Measurements from ENCODE around the gene SYTL5.

DNA sequence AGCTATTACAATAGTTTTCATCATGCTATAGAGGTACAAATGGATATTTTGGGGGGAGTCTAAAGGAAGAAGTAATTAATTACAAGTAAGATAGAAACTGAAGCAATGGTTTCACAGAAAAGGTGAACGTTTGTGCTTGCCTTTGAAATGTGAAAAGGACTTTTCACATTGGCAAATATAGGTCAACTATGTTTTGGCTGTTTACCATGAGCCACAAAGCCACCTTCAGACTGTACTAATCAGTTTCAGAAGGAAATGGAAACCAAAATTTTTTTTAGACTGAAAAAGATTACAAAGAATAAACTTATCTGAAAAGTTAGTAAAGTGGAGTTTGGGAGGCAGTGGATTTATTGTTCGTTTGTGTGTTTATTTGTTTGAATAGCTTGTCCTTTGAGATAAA is 32.1 kb downstream of the SYTL5 start:
- TF ChIP-seq, protein P1, sequence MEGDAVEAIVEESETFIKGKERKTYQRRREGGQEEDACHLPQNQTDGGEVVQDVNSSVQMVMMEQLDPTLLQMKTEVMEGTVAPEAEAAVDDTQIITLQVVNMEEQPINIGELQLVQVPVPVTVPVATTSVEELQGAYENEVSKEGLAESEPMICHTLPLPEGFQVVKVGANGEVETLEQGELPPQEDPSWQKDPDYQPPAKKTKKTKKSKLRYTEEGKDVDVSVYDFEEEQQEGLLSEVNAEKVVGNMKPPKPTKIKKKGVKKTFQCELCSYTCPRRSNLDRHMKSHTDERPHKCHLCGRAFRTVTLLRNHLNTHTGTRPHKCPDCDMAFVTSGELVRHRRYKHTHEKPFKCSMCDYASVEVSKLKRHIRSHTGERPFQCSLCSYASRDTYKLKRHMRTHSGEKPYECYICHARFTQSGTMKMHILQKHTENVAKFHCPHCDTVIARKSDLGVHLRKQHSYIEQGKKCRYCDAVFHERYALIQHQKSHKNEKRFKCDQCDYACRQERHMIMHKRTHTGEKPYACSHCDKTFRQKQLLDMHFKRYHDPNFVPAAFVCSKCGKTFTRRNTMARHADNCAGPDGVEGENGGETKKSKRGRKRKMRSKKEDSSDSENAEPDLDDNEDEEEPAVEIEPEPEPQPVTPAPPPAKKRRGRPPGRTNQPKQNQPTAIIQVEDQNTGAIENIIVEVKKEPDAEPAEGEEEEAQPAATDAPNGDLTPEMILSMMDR (conservative IDR thresholded peaks at IDR 0.05; ENCODE audit: low read depth, low read length), result no peak
- TF ChIP-seq CEBPB (IDR thresholded peaks at IDR 0.05; ENCODE audit: low read depth, low read length) (no peak), POLR2A (IDR thresholded peaks at IDR 0.05; ENCODE audit: low read depth, low read length) (no peak), BHLHE40 (IDR thresholded peaks at IDR 0.05; ENCODE audit: low read depth, low read length) (no peak), MXI1 (IDR thresholded peaks at IDR 0.05; ENCODE audit: borderline replicate concordance, low read depth, low read length) (no peak), SMC3 (IDR thresholded peaks at IDR 0.05; ENCODE audit: low read depth, low read length) (no peak), RAD21 (IDR thresholded peaks at IDR 0.05; ENCODE audit: low read length) (no peak), MAZ (IDR thresholded peaks at IDR 0.05; ENCODE audit: borderline replicate concordance, low read depth, low read length) (no peak), RFX5 (IDR thresholded peaks at IDR 0.05; ENCODE audit: low read depth, low read length) (no peak), FOS (IDR thresholded peaks at IDR 0.05; ENCODE audit: low read depth, low read length) (no peak), RCOR1 (IDR thresholded peaks at IDR 0.05; ENCODE audit: insufficient replicate concordance, low read length) (no peak), NFE2L2 (IDR thresholded peaks at IDR 0.05; ENCODE audit: low read depth, low read length) (no peak)
- TF ChIP-seq, protein P2, sequence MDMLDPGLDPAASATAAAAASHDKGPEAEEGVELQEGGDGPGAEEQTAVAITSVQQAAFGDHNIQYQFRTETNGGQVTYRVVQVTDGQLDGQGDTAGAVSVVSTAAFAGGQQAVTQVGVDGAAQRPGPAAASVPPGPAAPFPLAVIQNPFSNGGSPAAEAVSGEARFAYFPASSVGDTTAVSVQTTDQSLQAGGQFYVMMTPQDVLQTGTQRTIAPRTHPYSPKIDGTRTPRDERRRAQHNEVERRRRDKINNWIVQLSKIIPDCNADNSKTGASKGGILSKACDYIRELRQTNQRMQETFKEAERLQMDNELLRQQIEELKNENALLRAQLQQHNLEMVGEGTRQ (IDR thresholded peaks at IDR 0.05; ENCODE audit: low read depth, low read length), result no peak
- TF ChIP-seq, protein P3, sequence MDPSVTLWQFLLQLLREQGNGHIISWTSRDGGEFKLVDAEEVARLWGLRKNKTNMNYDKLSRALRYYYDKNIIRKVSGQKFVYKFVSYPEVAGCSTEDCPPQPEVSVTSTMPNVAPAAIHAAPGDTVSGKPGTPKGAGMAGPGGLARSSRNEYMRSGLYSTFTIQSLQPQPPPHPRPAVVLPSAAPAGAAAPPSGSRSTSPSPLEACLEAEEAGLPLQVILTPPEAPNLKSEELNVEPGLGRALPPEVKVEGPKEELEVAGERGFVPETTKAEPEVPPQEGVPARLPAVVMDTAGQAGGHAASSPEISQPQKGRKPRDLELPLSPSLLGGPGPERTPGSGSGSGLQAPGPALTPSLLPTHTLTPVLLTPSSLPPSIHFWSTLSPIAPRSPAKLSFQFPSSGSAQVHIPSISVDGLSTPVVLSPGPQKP (IDR thresholded peaks at IDR 0.05; ENCODE audit: borderline replicate concordance, low read depth, low read length), result no peak

All from IMR-90 (cell line).